Caki2 (cell line): ENCODE results near the gene SLC25A17. TPM values are rescaled to one million over a fixed set of nuclear protein-coding genes. Genes with fewer than 3 reads are reported as not detected.
"Not testable (repeated sequence)": the region's sequence is repeated elsewhere in the genome, so short reads cannot be mapped to it uniquely, and the experiment has no call there.

ENCODE experiments used
- DNase-seq: peaks from one replicate; pipeline ENCODE4 v3.0.0-alpha.2; 2015; ENCODE audit warnings: low read depth
- in situ Hi-C: cut with HindIII; loops from 2 replicates; pipeline ENCODE4 v1.10.0; 2016; ENCODE audit warnings: low sequenced_read_pairs, low pct_unique_long_range_greater_than_20kb, mixed read lengths
- total RNA-seq: library from RNA; depleted of rRNA; stranded (reverse); fragments of >200 nt; shearing (Covaris generic); gene quantifications from 2 replicates; pipeline ENCODE4 v1.2.3, GENCODE V29; 2014; ENCODE audit warnings: low replicate concordance; rRNA removed

Gene SLC25A17, protein sequence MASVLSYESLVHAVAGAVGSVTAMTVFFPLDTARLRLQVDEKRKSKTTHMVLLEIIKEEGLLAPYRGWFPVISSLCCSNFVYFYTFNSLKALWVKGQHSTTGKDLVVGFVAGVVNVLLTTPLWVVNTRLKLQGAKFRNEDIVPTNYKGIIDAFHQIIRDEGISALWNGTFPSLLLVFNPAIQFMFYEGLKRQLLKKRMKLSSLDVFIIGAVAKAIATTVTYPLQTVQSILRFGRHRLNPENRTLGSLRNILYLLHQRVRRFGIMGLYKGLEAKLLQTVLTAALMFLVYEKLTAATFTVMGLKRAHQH
- 24.8 and 52.5 TPM in 2 replicates for total RNA-seq

DNA sequence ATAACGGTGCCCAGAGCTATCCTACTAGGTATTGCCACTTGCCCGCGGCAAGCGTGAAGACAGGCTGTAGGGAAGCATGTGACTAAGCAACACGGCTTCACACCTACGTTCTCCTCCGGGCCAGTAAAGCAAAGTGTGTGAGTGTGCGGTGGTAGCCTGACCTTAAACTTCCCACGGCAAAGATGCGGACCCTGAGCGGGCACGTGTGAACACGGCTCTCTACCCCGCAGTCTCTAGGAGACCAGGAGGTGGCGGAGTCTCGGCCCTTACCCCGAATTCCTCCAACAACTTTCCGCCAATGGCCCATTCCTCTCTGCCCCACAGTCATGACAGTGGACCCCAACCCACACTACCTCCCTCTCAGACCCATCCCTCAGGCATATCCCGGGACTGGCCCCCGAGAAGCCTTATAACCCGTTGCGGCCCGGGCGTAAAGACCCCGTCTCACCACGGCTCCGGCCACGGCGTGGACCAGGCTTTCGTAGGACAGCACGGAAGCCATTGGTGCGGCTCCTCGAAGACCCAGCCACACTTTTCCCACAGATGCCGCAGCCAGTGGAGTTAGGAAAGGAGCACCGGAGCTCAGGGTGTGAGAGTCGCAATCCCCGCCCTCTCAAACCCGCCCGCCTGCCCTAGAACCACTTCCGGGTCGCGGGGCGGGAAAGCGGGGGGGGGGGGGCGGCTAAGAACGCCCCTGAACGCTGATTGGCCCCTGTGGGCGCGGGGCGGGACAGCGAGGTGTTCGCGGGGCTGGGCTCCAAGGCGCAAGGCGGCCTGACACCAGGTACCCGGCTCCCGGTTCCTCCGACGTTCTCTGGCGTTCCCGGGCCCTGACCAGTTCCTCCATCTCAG lies at the start of gene SLC25A17:
SLC25A17 (minus strand) TSS at position 600 of the 852 bp plus-strand sequence; CDS start at position 502, 98 bp downstream.
- DNase-seq = peak; percentile 69
- in situ Hi-C loops = no loop called here

DNA sequence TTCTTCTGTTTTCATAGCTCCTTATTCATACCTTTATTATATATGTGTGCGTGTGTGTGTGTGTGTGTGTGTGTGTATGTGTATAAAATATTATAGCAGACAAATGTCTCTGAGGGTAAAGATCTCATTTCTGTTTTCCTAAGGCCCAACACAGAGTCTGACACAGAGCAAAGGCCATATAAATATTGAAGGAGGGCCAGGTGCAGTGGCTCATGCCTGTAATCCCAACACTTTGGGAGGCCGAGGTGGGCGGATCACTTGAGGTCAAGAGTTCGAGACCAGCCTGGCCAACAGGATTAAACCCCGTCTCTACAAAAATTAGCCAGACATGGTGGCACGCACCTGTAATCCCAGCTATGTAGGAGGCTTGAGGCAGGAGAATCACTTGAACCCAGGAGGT lies 49.2 kb upstream of the SLC25A17 start:
- DNase-seq, in situ Hi-C loops: not testable (repeated sequence)

DNA sequence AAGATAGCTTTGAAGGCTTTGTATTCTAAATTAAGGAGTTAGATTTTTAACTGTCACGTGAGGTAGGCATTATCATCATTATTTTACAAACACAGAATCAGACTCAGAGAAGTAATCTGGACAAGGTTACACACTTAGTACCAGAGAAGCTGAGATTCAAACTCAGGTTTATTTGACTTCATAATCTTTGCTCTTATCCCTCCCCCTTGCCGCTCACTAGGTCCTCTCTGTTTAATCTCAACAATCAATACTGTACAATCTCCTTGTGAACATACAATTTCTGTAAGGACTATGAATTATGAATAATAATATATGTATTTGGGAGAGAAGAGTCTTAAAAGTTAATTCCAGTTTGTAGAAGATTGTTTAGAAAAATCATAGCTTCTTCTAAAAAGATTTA lies 48.0 kb upstream of the SLC25A17 start:
- no peak for DNase-seq
- in situ Hi-C loops = no loop called here

DNA sequence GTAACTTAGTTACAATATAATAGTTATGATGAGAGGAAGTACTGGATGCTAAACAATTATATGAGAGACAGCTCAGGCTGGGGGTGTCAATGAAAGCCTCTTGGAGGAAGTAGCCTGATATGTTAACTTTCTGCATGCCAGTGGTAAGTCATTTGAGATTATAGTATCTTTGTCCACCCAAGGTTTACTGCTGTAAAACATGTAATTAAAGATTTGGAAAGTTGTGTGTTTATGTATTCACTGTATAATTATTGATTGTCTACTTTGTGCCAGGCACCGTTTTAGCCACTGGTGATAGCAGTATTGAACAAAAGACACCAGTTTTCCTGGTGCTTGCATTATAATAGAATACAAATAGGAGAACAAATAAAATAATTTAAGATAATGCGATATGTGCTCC lies 43.4 kb upstream of the SLC25A17 start:
- no peak for DNase-seq
- in situ Hi-C loops = no loop called here

DNA sequence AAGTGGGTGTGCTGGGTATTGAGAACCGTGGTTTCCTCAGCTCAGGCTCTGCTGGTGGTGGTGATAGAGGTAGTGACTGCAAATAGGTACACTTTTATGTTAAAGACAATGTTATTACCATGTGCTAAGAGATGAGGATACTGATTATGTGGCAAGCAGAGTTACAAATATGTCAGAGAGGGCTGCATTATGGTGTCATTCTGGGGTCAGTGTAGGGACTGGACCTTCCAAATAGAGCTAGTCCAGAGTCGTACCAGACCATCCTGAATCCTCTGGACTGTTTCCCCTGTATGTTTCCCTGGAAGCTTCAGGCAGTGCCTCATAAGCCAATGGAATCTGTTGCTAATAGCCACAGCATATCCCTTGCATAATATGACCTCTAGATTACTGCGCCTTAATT lies 42.9 kb upstream of the SLC25A17 start, which contains the start of gene DNAJB7:
DNAJB7 (minus strand) TSS at position 101 of the 400 bp plus-strand sequence. CDS start 119 bp downstream, outside the sequence.
- DNase-seq = no peak
- in situ Hi-C loops = no loop called here

DNA sequence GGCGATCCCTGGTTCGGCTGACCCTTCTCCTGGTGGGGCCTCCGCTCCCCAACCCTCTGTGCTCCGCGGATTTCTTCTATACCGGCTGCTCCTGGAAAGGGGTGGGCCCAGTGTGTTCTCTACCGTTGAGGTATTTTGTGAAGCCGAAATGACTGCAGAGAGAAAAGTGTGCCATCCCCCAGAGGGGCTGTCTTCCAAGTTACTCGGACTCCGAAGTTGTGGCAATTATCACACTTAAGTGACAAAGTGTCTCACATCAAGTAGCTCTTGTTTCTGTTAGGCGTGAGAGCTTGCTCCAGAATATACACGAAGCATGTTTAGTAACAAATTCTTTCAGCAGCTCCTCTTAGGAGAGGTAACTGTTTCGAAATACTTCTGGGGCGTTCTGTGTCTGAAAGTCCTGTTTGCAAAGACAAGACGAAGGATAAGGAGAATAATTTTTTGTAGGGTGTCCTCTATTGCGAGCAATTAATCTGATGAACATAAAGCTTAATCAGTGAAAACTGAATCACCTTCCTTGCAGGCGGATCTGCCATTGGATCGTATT lies 38.2 kb upstream of the SLC25A17 start:
- in situ Hi-C loops = no loop called here
- no peak for DNase-seq

DNA sequence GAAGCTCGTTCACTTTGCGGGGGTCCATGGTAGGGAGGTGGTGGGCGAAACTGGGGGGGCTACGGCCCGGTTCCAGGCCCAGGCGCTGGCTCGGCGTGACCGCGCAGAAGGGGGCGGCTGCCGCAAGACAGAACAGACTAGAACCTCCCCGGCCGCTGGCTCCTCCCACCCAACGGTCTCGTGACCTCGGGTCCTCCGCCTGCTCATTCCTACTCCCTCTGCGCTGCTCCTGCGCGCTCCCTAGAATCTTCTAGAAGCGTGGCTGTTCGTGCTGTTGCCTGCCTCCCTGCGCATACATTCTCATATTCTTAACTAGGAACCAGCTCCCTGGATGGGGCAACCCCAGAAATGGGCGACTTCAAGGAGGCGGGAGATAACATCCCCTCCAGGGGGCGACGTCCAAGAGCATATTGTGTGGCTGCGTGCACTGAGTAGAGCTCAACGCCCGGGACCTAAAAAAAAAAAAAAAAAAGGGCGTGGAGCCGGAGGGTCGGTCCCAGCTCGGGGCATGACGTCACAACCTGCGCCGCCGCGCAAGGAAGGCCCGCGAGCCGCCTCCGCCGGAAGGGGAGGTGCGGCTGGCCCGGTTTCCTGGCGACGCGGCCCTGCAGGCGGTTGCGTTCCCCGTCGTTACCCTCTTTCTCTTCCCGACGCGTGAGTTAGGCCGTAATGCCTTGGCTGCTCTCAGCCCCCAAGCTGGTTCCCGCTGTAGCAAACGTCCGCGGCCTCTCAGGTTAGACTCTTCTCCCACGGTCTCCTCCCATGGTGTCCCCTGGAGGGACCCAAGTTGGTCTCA lies 37.6 kb upstream of the SLC25A17 start, which contains the start of the genes ST13 and XPNPEP3:
ST13 (minus strand) TSS at position 127 of the 796 bp plus-strand sequence; CDS start at position 28, 99 bp downstream.
XPNPEP3 (plus strand) TSS at position 636 of the 796 bp plus-strand sequence; CDS start at position 670, 34 bp downstream.
- DNase-seq = peak; percentile 99
- in situ Hi-C loops = no loop called here

DNA sequence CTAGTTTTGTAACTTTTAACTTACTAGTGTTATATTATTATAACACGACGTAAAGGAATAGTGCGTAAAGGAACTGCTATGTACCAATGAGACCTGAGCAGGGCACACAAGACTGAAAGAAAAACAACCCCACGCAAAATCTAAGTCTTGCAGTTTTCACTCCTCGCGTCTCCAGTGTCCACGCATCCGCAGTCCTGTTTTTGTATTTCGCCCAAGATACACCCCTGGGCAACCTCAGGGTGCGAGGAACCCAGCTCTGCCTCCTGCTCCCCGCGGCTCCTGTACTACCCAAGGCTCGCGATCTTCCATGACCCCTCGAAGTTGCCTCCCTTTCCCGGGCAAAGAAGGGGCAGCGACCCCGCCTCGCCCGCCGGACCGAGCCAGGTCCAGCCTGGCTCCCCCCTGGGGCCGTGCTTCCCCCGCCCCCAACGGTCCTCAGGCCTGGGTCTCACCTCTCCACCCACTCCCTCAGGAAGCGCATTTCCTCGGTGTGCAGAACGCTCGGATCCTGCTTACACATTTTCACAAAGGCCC lies 36.9 kb upstream of the SLC25A17 start:
- in situ Hi-C loops = no loop called here
- DNase-seq = no peak

DNA sequence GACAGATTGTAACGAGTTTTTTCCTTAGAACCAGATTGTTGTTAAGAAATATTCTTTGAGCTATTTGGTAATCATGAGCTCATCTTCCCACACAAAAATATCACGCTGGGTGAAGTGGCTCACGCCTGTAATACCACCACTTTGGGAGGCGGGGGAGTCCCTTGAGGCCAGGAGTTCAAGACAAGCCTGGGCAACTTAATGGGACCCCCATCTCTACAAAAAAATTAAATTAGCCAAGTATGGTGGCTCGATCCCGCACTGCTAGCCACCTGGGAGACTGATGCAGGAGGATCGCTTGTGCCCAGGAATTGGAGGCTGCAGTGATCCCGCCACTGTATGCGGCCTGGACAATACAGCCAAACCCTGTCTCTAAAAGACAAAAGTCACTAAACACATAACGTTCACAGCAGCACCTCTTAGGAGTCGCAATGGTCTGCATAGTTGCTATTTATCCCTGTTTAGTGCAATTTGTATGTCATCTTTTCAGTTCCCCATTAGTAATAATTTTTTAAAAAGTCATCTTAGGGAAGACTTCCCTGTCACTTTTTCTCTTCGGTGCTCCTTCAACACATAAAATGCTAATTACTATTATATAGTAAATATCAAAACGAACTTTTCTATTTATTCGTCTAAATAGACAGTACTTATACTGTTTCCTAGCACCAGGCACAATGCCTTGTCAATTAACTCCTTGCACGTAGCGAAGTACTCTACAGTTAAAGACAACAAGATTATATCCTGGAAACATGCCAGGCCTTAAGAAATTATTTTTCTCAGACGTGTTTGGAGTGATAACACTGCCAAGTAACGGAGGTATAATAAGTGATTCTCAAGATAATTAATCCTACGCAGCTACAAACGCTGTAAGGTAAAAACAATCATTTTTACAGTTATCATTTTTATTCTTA lies 36.2 kb upstream of the SLC25A17 start:
- in situ Hi-C loops = no loop called here
- DNase-seq = no peak

DNA sequence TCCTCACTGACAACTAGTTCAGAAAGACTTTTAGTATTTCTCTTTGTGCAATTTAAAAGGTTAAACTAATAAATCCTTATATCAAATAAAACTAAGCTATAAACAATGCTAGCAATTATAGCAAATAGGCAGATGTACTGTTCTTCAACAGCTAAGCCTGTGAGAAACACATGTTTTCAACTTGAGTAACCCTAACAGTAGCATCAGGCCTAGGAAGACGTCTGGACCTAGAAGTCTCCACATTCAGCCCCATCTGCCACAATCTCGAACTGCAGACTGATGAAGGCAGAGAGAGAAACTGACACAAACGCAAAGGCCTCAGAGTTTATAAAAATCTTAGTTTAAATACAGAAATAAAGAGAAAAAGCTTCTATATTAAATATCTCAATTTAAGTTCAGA lies 34.8 kb upstream of the SLC25A17 start:
- in situ Hi-C loops = no loop called here
- DNase-seq = no peak

DNA sequence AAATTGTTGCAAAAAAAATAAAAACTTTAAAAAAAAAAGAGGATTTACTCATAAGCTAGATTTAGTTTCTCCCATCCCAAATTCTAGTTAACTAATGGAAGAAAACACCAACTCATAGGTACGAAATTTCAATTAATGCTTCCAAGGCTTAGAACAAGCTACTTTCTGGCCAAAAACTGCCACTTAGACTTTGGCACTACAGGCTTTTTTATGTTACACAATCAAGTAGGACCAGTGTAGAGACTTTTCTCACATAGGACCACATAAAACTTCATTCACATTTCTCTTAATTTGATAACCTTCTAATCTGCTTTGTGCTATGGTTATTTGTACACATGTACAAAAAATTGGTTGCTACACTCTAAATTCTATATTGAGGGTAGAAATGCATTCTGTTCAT lies 34.2 kb upstream of the SLC25A17 start:
- in situ Hi-C loops = no loop called here
- no peak for DNase-seq

DNA sequence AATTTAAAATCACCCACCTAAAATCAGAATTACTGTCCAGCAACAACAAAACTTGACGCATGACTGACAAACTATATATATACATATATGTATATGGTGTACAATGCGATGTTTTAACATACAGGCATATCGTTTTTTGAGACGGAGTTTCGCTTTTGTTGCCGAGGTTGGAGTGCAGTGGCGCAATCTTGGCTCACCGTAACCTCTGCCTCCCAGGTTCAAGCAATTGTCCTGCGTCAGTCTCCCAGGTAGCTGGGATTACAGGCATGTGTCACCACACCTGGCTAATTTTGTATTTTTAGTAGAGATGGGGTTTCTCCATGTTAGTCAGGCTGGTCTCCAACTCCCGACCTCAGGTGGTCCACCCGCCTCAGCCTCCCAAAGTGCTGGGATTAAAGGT lies 26.7 kb upstream of the SLC25A17 start:
- DNase-seq, in situ Hi-C loops: not testable (repeated sequence)

DNA sequence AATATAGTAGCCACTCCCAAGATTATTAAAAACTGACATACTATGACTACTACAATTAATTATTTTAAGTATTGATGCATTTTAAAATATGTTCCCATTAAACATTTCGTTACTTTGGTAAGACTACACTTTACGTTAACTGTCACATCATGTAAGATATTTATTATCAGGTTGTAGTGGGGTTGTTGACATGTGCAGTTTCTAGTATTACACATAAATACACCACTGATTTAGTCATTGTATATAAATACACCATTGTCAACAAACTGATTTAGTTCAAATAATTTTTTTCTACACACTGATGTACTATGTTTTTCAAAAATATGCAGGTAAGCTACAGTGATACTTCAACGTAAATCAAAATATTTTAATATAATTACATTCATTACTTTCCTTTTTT lies 25.8 kb upstream of the SLC25A17 start:
- in situ Hi-C loops = no loop called here
- DNase-seq = no peak

DNA sequence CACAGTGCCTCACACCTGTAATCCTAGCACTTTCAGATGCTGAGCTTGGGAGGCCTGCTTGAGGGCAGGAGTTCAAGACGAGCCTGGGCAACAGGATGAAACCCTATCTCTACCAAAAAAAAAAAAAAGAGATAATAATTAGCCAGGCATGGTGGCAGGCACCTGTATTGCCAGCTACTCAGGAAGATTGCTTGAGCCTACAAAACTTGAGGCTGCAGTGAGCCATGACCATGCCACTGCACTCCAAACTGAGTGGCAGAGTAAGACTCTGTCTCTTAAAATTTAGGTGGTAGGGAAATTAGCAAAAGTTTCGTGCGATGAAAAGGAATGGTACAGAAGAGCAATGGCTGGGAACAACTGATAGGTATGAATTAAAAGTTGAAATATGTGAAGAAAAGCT lies 19.3 kb upstream of the SLC25A17 start:
- in situ Hi-C loops = no loop called here
- no peak for DNase-seq

DNA sequence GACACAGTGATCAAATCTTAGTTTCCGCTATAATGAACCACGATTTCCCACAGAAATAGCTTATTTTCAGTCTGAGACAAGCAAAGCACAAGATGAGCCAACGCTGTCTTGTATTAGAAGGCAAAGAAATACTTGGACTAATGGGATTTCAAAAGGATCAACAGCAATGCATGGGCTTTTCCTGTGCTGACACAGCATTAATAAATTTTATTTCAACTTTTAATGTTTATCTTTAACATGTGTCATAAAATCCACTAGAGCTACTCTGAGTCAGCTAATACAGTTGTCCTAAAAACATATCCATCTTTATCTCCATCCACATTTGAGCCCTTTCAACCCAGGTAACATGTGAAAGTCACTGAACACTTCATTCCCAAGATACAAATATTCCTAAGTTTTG lies 15.5 kb upstream of the SLC25A17 start:
- in situ Hi-C loops = no loop called here
- no peak for DNase-seq

DNA sequence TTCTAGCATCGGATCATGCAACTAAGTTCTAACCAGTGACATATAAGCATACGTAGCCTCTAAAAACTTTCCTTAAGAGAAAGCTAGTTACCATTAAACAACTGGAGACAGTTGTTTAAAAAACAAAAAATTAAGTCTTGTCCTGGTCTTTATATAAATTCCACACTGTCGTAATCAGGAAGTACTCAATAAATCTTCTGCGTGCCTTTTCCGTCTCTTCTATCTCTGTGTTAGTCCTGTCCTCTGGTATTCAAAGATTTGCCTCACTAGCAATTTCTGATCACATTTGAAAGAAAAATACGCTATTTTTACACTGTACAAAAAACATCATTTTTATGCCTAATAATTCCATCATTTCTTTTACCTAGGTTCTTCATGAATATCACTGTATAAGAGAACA lies 10.0 kb upstream of the SLC25A17 start:
- DNase-seq = no peak
- in situ Hi-C loops = no loop called here
